NCI-H2196 (cell line): Measurements from ENCODE around the gene CST11.
"Not testable (repeated sequence)": the region's sequence is repeated elsewhere in the genome, so short reads cannot be mapped to it uniquely, and the experiment has no call there.

ENCODE experiments used
- DNase-seq: peaks from one replicate; lab custom pipeline; 2025; ENCODE audit not compliant: unreplicated experiment; lab: John Stamatoyannopoulos, UW

The CST11 gene

GRCh38 chr20:23452776-23453175 lies at the start of gene CST11:
Gene CST11 (minus strand): TSS chr20:23452876. CDS start chr20:23452811, 65 bp downstream.
- DNase-seq = no peak

- no peak for DNase-seq
Measured at GRCh38 chr20:23501926-23502325, 49.2 kb upstream of the CST11 start.

GRCh38 chr20:23497536-23497935 lies 44.9 kb upstream of the CST11 start:
- DNase-seq = no peak

GRCh38 chr20:23493172-23493772 lies 40.6 kb upstream of the CST11 start:
- DNase-seq = no peak

GRCh38 chr20:23492292-23492691 lies 39.6 kb upstream of the CST11 start:
- DNase-seq = no peak

- DNase-seq = no peak
Measured at GRCh38 chr20:23490817-23491216, 38.1 kb upstream of the CST11 start, which contains the start of gene CST8. Gene CST8 (plus strand): TSS chr20:23491117. CDS start chr20:23491668, 551 bp downstream.

- DNase-seq = no peak
Measured at GRCh38 chr20:23488996-23489395, 36.3 kb upstream of the CST11 start.

GRCh38 chr20:23488470-23488869 lies 35.8 kb upstream of the CST11 start:
- no peak for DNase-seq

- DNase-seq = no peak
Measured at GRCh38 chr20:23484081-23484480, 31.4 kb upstream of the CST11 start.

GRCh38 chr20:23482138-23482537 lies 29.5 kb upstream of the CST11 start:
- DNase-seq = no peak

GRCh38 chr20:23479043-23479442 lies 26.4 kb upstream of the CST11 start:
- DNase-seq = no peak

GRCh38 chr20:23477223-23477622 lies 24.5 kb upstream of the CST11 start:
- no peak for DNase-seq

- no peak for DNase-seq
Measured at GRCh38 chr20:23476015-23476754, 23.5 kb upstream of the CST11 start.

- no peak for DNase-seq
Measured at GRCh38 chr20:23475395-23475794, 22.7 kb upstream of the CST11 start.

- DNase-seq = not testable (repeated sequence)
Measured at GRCh38 chr20:23473293-23473692, 20.6 kb upstream of the CST11 start.

GRCh38 chr20:23472306-23472705 lies 19.6 kb upstream of the CST11 start:
- DNase-seq = not testable (repeated sequence)

- not testable (repeated sequence) for DNase-seq
Measured at GRCh38 chr20:23466961-23467360, 14.3 kb upstream of the CST11 start.

GRCh38 chr20:23461180-23461579 lies 8.5 kb upstream of the CST11 start:
- no peak for DNase-seq

- DNase-seq = no peak
Measured at GRCh38 chr20:23459461-23460150, 6.9 kb upstream of the CST11 start.

- DNase-seq = no peak
Measured at GRCh38 chr20:23456873-23457272, 4.2 kb upstream of the CST11 start.

- DNase-seq = no peak
Measured at GRCh38 chr20:23456409-23456808, 3.7 kb upstream of the CST11 start.

GRCh38 chr20:23455639-23456038 lies 3.0 kb upstream of the CST11 start:
- DNase-seq = no peak
